Stimulated activated CD8-positive, alpha-beta memory T cell treated with anti-CD3 and anti-CD28 coated beads, Interleukin-4, amount 100 ng/mL, for 1 hour (primary cell): ENCODE data around the gene NMBR.
A peak's percentile ranks its signal among the peaks of the same experiment; 100 is the strongest.
"Not testable (repeated sequence)": the region's sequence is repeated elsewhere in the genome, so short reads cannot be mapped to it uniquely, and the experiment has no call there.

Experiments
- DNase-seq, 2 donors: peaks; one replicate each; pipeline ENCODE4 v3.0.0-alpha.2; 2020; ENCODE audit warnings: low read depth in 2 of 2, low spot score in 1 of 2

Gene NMBR

DNA sequence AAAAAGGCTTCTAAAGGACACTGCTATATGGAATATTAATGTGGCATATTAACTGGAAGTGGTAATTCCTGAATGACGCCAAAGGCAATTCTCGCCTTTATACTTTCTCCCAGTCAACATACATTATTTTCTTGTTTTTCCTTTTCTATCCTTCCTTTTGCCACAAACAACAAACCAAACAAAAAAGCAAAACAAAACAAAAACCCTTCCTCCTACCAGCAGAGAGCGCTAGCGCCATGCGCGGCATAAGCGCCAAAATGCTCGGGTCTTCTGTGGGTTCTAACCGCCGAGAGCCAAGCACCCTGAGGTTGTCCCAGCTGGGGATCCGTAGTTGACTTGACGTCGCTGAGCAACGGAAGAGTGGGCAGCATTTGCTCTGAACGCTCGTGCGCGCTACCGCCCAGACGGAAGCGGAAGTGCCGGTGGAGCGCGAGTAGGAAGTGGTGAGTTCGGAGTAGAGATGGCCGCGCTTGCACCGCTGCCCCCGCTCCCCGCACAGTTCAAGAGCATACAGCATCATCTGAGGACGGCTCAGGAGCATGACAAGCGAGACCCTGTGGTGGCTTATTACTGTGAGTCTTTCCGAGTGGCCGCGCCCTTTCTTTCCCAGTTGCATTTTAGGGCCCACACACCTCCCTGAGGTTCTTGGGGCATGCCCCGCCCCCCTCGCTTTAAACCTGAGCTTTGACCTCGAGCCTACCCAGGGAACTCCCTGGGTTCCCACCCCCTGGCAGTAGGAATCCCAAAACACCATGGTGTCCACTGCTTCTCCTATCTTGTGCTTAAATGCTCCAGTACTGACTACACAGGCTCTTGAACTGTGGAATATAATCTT is at the start of gene NMBR, which contains the start of gene VTA1:
Gene NMBR, minus strand, starts transcription at position 295 of the 835 bp plus-strand sequence. CDS start 58,464 bp downstream, outside the sequence.
Gene VTA1, plus strand, starts transcription at position 436 of the 835 bp plus-strand sequence. Its CDS starts 25 bp downstream, at position 461.
- DNase-seq: peak; percentile 84 to 93

- no peak for DNase-seq
Measured at GRCh38 chr6:142195862-142196541, 49.1 kb upstream of the NMBR start.

- DNase-seq: no peak
Measured at GRCh38 chr6:142193621-142194020, 46.7 kb upstream of the NMBR start.

- DNase-seq: no peak
Measured at GRCh38 chr6:142192343-142192742, 45.4 kb upstream of the NMBR start.

DNA sequence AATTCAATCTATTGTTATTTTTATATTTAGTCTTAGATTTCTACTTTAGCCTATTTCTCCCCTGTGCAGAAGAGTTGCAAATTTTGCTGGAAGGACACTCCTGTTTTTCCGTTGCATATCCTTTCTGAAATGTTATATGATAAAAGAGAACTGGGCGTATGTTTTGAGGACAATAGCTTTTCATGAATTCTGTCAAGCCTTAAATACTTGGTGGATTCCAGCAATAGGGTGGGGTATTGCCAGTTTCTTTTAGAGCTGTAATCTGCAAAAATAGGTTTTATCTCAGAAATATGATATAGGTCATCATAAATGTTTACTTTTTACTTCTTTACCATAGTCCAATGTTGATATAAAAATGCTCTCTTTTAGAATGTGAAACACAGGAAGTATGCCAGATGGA is 42.1 kb upstream of the NMBR start:
- no peak for DNase-seq

GRCh38 chr6:142188341-142188740 is 41.4 kb upstream of the NMBR start:
- DNase-seq: not testable (repeated sequence)

- no peak for DNase-seq
Measured at GRCh38 chr6:142187209-142187608, 40.3 kb upstream of the NMBR start.

- DNase-seq: no peak
Measured at GRCh38 chr6:142185641-142186040, 38.7 kb upstream of the NMBR start.

DNA sequence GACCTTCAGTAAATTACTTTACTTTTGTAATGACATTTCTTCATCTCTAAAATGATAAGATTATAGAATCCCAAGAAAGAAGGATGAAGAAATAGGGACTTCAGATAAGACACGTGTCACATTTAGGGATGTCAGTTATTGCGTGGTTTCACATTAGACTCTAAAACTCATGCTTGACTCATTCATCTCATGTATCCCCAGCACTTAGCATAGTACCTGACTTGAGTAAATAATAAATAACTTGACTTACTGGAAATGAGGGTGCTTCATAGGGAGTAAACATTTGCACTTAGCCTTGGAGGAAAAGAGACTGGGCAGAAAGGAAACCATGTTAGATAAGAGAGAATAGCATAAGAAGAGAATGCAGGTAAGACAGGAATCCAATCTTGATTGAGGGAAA is 37.4 kb upstream of the NMBR start:
- no peak for DNase-seq

GRCh38 chr6:142183351-142183750 is 36.4 kb upstream of the NMBR start:
- no peak for DNase-seq

DNA sequence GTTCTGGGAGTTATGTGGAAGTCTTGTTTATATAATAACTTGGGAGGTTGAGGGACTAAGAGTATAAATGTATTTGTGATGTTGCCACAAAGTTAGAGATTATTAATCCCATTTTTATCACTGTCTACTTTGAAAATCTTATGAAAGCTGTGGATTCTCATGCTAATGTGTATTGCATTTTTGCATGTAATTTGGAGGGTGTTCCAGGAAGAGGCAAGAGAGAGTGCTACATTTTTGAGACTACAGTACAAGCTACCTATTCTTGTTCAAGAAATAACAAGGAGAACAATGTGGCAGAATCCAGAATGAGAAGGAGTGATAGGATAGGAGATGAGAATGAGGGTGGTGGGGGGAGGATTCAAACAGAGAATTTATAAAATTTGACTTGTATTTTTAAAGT is 35.1 kb upstream of the NMBR start:
- no peak for DNase-seq

DNA sequence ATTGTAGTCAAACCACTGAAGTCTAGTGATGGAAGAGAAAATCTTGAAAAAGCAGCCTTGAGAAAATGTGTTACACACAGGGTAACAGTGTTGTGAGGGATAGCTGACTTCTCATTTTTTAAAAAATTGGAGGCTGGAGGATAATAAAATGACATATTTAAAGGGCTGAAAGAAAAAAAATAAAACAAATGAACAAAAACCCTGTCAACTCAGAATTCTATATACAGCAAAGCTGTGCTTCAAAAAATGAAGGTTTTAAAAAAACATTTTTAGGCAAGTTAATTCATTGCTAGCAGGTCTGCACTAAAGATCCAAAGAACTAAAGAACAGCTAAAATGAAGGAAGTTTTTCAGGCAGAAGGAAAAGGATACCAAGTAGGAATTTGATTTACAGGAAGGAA is 31.2 kb upstream of the NMBR start:
- no peak for DNase-seq

- no peak for DNase-seq
Measured at GRCh38 chr6:142174703-142175102, 27.8 kb upstream of the NMBR start.

DNA sequence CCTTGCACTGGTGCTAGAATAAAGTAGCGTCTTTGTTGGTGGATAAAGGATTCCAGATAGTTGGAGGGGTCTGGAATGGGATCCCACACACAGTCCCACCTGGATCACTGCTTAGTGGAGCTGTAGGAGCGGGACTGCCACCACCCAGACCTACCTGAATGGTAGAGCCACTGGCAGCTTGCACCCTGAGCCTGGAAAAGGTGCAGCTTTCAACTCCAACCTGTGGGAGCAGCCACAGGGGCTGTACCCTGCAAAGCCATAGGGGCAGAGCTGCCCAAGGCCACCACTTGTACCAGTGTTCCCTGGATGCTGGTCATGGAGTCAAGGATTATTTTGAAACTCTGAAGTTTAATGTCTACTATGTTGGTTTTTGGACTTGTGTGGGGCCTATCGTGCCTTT is 27.1 kb upstream of the NMBR start:
- DNase-seq: no peak

GRCh38 chr6:142172758-142173157 is 25.8 kb upstream of the NMBR start:
- DNase-seq: no peak

GRCh38 chr6:142171351-142171750 is 24.4 kb upstream of the NMBR start:
- DNase-seq: no peak

DNA sequence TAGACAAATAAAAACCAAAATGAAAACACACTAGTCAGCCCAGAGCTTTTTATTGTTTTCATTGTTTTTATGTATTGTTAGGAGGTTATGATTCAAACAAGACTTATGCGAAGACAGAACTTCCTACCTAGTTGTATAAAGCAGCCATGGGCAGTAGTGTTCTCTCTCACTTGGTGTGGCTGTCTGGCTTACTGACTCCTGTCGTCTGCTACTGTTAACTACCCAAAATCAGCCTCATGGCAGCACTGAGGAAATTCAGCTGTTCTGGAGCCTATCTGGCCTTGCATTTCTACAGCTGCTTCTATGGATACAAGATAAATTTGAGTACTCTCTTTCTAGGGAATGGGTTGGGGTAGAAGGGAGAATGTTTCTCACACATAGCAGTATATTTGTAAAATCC is 20.6 kb upstream of the NMBR start:
- no peak for DNase-seq

DNA sequence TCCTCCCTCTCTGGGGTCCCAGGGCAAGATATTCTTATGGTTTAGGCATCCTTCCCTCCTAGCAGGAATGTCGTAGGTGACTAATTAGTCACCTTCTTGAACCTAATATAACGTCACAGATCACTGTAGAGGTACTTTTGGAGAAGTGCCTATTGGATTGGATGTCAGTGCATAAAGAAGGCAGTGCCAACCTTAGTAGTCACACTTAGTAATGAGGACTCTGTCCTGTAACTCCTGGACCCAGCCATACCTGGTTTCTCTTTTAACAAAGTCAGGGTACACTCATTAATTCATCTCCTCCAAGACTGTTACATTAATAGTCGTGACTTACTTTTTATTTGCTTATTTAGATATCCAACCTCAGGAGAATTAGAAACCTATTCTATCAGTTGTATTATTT is 20.1 kb upstream of the NMBR start:
- no peak for DNase-seq

DNA sequence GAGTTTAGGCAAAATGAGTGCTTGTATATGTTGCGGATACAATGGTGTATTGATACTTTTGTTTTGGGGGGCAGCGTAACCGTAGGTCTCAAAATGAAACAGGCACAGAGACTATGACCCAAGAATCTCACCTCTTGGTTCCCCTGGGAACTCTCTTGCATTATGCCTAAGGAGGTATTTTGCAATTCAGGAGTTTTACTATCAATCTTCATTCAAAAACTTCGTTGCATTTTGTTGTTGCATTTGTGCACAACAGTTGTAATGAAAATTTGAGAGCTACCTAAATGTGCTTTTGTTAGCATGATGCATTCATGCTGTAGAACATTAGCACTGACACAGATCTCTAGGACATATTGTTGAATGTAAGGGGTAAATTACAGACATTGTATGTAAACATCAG is 18.3 kb upstream of the NMBR start:
- no peak for DNase-seq

- DNase-seq: no peak
Measured at GRCh38 chr6:142162780-142163179, 15.9 kb upstream of the NMBR start.

DNA sequence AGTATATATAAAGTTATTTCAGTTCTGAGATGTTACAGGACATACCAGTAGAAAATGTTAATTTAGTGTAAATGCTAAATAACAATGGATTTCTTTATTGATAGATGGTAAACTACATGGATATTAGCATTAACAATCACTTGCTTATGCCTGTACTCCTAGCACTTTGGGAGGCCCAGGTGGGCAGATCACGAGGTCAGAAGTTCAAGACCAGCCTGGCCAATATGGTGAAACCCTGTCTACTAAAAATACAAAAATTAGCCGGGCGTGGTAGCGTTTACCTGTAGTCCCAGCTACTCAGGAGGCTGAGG is 9.8 kb upstream of the NMBR start:
- DNase-seq: not testable (repeated sequence)

GRCh38 chr6:142155895-142156757 is 9.2 kb upstream of the NMBR start:
- DNase-seq: no peak
